Measurements from ENCODE around the gene C2orf69.
A peak's percentile ranks its signal among the peaks of the same experiment; 100 is the strongest.
"Not testable (repeated sequence)": the region's sequence is repeated elsewhere in the genome, so short reads cannot be mapped to it uniquely, and the experiment has no call there.

The C2orf69 gene

DNA sequence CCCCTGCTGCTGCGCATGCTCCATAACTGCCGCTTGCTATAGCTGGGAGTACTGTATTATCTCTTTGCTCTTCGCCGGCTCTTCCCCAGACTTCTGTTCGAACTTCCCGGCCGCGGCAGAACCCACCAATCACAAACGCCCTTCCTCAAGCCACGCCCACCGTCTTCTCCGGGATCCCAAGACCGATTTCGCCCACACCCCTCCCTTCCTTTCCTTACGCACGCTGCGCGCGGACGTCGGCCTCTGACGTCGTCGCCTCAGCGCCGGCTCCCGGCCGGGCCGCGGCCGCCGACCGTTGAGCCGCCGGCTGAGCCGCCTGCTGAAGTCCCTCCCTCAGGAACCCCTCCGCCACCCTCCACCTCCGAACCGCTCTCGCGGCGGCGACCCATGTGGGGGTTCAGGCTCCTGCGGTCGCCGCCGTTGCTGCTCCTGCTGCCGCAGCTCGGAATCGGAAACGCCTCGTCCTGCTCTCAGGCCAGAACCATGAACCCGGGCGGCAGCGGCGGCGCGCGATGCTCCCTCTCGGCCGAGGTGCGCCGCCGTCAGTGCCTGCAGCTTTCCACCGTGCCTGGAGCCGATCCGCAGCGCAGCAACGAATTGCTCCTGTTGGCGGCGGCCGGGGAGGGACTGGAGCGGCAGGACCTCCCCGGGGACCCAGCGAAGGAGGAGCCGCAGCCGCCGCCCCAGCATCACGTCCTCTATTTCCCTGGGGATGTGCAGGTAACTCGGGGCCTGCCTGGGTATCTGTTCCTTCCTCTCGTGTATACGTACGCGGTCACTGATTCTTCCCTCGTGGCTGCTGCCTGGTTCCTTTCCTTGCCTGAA lies at the start of gene C2orf69:
Gene C2orf69 (plus strand): TSS at position 242 of the 825 bp plus-strand sequence. CDS start 146 bp downstream, at position 388.
- DNase-seq, result peak; percentile 95

DNA sequence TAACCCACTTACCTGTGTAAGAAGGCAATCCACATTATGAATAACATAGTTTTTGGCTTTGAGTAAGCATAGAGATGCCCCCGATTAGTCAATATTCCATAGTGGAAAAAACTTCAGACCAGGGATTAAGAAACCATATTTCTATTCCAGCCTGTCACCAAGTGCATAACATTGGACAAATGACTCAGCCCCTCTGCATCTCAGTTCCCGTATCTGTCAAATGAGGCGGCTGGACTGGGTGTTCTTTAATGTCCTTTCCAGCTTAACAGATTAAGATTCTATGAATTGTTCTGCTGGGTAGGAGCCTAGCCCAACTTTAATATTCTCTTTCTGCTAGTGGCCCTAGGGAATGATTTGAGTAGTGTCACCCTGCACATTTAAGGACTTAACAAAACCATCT lies 48.3 kb upstream of the C2orf69 start:
- DNase-seq, result no peak

DNA sequence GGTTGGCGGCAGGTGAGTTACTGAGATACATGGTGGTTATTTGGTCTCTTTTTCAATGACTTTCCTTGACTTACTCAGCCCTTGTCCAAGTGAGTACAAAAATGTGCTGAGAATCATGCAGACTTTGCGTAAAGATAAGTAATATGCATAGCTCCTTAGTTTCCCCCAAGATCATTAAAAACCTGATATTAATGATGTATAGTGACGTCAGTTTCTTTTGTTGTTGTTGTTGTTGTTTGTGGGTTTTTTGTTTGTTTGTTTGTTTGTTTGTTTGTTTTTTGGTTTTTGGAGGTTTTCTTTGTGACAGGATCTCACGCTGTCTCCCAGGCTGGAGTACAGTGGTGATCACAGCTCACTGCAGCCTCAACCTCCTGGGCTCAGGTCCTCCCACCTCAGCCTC lies 45.2 kb upstream of the C2orf69 start:
- no peak for DNase-seq

- no peak for DNase-seq
Measured at GRCh38 chr2:199868431-199869226, 42.5 kb upstream of the C2orf69 start.

GRCh38 chr2:199869227-199869541 lies 41.9 kb upstream of the C2orf69 start:
- no peak for DNase-seq

GRCh38 chr2:199869653-199870052 lies 41.4 kb upstream of the C2orf69 start:
- DNase-seq, result no peak

DNA sequence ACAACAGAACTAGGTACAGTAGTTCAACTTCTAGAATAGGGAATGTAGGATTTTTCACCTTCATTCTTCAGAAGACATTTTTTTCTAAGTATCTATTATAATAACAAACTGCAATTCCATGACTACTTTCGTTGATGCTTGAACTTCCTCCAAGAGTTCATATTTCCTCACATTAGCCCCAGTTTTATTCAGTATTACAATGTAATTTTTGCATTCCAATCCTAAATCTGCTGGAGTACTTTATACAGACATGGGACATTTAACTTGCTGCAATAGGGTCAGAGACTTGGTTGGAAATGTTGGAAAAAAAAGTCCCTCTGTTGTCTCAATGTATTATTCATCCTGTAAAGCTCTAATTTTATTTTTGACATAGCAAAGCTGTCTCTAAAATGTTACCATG lies 40.5 kb upstream of the C2orf69 start:
- no peak for DNase-seq

DNA sequence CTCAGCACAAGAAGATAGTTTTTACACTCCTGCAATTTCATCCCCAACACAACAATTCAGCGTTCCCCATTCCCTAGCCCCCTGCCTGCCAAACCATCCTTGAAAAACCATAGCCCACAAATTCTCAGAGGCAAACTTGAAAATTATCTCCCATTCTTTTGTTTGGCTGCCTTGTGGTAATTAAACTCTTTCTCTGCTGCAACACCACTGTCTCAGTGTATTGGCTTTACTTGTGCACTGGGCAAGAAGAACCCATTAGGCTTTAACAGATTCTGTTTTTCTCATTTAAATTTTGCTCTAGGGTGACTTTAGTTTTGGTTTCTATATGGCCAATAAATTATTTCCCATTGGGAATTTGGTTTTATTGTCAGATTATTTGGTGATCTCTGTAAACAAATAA lies 36.9 kb upstream of the C2orf69 start:
- DNase-seq, result no peak

DNA sequence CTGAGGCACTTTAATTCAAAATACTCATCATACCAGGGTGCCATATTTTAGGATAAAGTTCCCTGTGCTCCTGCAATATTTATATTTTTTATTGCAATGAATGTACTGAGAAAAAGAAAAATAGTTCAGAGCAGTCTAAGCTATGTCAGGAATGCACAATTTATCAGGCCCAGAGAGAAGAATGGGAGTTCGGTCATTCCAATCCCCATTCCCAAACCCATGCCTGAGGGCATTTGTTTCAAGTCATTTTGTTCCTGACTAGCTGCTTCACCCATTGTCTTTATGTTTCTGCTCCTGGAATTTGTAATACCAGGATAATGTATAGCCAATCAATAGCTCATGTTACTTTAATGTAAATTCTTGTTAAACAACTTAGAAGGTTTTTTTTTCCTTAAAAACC lies 35.7 kb upstream of the C2orf69 start:
- DNase-seq, result no peak

GRCh38 chr2:199882667-199883066 lies 28.4 kb upstream of the C2orf69 start:
- DNase-seq, result no peak

DNA sequence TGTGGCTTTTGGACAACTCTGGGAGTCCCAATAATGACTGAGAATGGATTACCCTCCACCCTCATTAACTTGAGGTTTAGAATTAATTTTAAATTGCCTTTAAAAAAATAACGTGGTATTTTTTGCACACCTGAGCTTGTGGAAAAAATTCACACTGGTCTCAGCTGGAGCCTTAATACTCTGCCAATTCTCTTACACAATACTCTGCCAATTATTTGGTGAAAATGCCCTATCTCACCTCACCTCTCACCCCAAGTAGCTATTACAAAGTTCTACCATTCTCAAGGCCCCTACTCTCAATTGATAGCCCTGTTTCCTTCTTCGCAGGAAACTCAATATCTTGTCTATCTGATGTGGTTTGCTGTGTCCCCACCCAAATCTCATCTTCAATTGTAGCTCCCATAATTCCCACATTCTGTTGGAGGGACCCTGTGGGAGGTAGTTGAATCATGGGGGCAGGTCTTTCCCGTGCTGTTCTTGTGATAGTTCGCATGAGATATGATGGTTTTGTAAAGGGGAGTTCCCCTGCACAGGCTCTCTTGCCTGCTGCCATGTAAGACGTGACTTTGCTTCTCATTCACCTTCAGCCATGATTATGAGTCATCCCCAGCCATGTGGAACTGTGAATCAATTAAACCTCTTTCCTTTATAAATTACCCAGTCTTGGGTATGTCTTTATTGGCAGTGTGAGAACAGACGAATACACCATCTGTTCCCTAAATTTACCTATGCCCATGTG lies 27.4 kb upstream of the C2orf69 start:
- no peak for DNase-seq

GRCh38 chr2:199895406-199895805 lies 15.7 kb upstream of the C2orf69 start:
- no peak for DNase-seq

DNA sequence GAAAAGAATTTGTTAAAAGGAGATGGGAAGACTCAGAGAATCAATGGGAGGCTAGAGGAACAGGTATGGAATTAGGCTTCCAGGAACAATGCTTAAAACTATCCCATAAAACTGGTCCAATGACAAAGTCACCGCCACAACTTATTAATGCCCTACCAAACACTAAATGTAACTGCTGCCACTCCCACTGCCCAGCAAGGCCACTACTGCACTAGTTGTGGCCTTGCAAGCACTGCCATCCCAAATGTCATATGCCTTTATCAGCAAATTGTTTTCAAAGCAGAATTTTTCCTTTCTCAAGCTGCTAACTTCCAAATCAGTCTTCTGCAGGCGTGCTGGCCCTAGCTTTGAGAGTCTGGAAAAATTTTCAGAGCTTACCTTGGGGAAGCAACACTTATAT lies 14.5 kb upstream of the C2orf69 start:
- no peak for DNase-seq

DNA sequence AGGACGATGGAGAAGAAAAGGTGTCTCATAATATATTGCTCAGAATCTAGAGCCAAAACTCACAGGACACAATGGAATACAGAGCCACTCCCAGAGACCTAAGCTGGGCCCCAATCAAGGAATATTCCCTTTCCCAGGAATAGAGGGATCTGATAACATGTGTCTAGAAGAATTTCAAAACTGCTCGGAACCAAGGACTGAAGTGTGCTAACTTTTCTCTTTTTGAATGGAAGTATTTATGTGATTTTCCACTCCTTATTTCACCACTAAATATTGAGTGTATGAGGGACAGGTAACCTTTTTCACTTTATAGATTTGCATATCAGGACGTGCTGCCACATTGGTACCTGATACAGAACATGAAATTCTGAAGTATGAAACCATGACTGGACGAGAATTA lies 9.2 kb upstream of the C2orf69 start:
- no peak for DNase-seq

GRCh38 chr2:199902486-199903110 lies 8.5 kb upstream of the C2orf69 start:
- no peak for DNase-seq

DNA sequence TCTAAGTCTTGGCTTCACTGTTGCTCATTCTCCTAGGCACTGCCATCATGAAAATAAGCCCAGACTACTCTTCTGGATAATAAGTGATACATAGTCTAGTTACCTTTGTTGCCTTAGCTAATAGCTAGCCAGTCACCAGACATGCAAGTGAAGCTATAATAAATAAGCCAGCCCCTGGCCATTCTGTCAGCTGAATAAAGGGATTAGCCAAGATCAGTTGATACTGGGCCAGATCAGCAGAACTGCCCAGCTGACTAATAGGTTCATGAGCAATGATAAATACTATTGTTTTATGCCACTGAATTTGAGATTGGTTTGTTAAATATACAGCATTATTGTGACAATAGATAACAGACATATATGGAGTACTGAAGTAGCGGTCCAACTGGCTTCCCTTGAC lies 8.0 kb upstream of the C2orf69 start:
- DNase-seq, result no peak

DNA sequence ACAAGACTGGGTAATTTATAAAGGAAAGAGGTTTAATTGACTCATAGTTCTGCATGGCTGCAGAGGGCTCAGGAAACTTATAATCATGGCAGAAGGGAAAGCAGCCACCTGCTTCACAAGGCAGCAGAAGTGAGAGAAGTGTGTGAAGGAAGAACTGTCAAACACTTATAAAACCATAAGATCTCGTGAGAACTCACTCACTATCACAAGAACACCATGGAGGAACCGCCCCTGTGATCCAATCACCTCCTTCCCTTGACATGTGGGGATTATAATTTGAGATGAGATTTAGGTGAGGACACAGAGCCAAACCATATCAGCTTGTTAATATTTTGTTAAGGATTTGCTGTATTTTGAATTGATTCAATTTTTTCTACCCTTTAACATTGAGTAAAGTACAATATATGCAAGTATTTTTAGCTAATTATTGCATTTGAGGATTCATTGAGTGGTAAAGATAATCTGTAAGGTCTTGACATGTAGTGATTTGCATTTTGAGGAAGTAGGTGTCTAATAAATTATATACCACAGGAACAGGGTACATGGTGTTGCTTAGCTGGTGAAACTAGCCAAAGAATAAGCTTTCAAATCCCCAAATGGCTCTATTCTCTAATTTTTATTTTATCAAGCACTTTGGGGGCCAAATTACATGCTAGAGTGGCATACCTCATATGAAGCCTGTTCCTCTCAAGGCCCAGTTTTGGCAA lies 3.9 kb upstream of the C2orf69 start:
- no peak for DNase-seq

DNA sequence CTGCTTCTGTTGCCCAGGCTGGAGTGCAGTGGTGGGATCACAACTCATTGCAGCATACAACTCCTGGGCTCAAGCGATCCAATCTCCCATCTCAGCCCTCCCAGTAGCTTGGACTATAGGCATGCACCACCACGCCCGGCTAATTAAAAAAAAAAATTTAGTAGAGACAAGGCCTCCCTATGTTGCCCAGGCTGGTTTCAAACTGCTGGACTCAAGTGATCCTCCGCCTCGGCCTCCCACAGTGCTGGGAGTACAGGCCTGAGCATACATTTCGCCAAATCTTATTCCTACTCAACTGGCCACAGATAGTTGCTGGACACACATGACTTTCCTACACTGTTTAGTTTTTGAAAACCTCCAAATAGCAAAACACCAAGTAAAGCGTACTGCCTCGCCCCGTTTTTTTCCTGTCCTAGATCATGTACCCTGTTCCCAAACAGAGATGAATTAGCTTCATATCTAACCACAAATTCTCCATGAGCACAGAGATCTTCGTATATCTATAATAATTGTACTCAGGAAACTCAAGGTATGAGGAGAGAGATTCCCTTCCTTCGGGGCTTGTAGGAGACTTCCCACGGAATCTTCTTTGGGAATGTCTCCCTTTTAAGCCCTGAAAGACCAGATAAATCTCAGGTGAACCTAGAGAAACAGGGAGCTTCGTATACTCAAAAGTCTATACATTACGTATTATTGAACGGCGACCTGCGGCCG lies 598 bp upstream of the C2orf69 start:
- no peak for DNase-seq

DNA sequence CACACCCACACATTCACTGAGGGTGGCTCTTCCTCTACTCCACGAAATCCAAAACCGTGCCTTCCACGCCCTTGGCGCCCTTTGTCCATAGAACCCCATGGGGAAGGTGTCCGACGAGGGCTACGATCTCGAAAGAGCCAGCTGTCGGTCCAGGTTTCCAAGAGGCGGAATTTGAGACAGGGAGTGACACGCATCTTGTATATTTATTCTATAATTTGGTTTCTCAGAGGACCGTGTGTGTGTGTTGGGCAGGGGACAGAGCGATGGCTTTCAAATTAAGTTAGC lies 726 bp downstream of the C2orf69 start:
- no peak for DNase-seq

DNA sequence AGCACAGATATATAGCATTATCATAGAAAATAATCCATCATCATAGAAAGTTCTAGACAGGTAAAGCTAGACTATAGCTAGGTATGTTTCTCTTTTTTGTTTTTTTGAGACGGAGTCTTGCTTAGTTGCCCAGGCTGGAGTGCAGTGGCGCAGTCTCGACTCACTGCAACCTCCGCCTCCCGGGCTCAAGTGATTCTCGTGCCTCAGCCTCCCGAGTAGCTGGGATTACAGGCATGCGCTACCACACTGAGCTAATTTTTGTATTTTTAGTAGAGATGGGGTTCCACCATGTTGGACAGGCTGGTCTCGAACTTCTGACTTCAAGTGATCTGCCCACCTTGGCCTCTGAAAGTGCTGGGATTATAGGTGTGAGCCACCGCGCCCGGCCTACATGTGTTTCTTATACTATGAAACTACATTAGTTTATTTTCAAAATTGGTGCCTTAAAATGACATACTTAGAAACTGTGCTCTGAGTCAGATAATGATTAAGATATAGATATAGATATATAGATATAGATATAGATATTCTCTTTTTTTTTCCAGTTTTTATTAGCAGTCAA lies 1.5 kb downstream of the C2orf69 start:
- DNase-seq, result not testable (repeated sequence)

DNA sequence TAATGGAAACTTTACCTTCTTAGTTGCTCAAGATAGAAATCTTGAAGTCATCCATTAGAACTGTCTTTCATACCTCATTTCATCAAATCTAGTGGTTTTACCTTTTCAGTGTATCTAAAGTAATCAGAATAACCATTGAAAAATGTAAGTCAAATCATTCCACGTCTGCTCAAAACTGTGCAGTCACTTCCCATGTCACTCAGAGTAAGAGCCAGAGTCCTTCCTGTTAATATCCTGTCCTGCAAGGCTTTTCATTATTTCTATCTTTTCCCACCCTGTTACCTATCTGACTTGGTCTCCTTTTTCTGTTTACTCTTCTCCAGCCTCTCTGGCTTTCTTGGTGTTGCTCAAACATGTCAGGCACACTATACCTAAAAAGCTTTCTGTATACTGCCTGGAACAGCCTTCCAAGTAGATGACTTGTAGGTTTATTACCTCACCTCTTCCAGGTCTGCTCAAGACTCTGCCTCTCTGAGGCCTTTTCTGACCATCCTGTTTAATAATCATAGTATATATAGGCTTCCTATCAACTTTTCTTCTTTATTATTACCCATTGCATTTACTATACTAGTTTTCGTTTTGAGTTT lies 3.4 kb downstream of the C2orf69 start:
- no peak for DNase-seq
